VCaP (cell line): ENCODE data around the gene MAP2K4.
"Not testable (repeated sequence)": the region's sequence is repeated elsewhere in the genome, so short reads cannot be mapped to it uniquely, and the experiment has no call there.

Experiments
- H3K27ac ChIP-seq: fragments of 450-650 bp; 2 replicates; pipeline ENCODE4 v1.5.1; 2017
- CTCF ChIP-seq: fragments of 450-650 bp; conservative IDR thresholded peaks from 2 replicates; pipeline ENCODE4 v1.5.1; 2017; ENCODE audit warnings: mild to moderate bottlenecking, moderate library complexity

MAP2K4 gene

GRCh38 chr17:12020642-12021622 is at the start of gene MAP2K4:
Gene MAP2K4 (plus strand): TSS chr17:12020877. CDS start chr17:12020887, 10 bp downstream.
- no peak for TF ChIP-seq CTCF
- H3K27ac ChIP-seq, result peak within 1 kb of the TSS; percentile 91

GRCh38 chr17:11972741-11973140 is 47.9 kb upstream of the MAP2K4 start:
- not testable (repeated sequence) for H3K27ac ChIP-seq

GRCh38 chr17:11979795-11980194 is 40.9 kb upstream of the MAP2K4 start:
- no peak for TF ChIP-seq CTCF
- no peak overlapping the region for H3K27ac ChIP-seq

- no peak overlapping the region for H3K27ac ChIP-seq
- 0 out of 2 replicates have a peak, but pooled peaks have one; percentile 36 for TF ChIP-seq CTCF
Observed at GRCh38 chr17:11980813-11981212, 39.9 kb upstream of the MAP2K4 start.

- no peak for TF ChIP-seq CTCF
- no peak overlapping the region for H3K27ac ChIP-seq
Observed at GRCh38 chr17:11981862-11982261, 38.8 kb upstream of the MAP2K4 start.

GRCh38 chr17:11986179-11986941 is 34.3 kb upstream of the MAP2K4 start:
- peak overlapping the region; percentile 79 for H3K27ac ChIP-seq

GRCh38 chr17:11986942-11987329 is 33.7 kb upstream of the MAP2K4 start:
- peak; percentile 70 for TF ChIP-seq CTCF
- H3K27ac ChIP-seq, result peak overlapping the region; percentile 79

More at GRCh38 chr17:11986179-11986941, 34.3 kb upstream of the MAP2K4 start:
- no peak for TF ChIP-seq CTCF
